ENCODE data around the gene ARPC2. TPM values are rescaled to one million over a fixed set of nuclear protein-coding genes. Genes with fewer than 3 reads are reported as not detected.

Gene ARPC2
- total and polyA plus RNA-seq, 10 of the 15 experiments (the other 5 are each of a cell fraction or from before 2014, with no cell fraction given): 440 to 980 (median 709) TPM

- TF ChIP-seq, protein P1, sequence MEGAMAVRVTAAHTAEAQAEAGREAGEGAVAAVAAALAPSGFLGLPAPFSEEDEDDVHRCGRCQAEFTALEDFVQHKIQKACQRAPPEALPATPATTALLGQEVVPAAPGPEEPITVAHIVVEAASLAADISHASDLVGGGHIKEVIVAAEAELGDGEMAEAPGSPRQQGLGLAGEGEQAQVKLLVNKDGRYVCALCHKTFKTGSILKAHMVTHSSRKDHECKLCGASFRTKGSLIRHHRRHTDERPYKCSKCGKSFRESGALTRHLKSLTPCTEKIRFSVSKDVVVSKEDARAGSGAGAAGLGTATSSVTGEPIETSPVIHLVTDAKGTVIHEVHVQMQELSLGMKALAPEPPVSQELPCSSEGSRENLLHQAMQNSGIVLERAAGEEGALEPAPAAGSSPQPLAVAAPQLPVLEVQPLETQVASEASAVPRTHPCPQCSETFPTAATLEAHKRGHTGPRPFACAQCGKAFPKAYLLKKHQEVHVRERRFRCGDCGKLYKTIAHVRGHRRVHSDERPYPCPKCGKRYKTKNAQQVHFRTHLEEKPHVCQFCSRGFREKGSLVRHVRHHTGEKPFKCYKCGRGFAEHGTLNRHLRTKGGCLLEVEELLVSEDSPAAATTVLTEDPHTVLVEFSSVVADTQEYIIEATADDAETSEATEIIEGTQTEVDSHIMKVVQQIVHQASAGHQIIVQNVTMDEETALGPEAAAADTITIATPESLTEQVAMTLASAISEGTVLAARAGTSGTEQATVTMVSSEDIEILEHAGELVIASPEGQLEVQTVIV (IDR thresholded peaks at IDR 0.05; ENCODE audit: borderline replicate concordance, partially characterized antibody): no peak
- TF ChIP-seq TARDBP (IDR thresholded peaks at IDR 0.05; ENCODE audit: borderline replicate concordance) (no peak), SIX5 (IDR thresholded peaks at IDR 0.05; ENCODE audit: low read depth, low read length, severe bottlenecking) (no peak), RCOR1 (conservative IDR thresholded peaks at IDR 0.05; ENCODE audit: low read depth, low read length) (no peak), PBX3 (IDR thresholded peaks at IDR 0.05; ENCODE audit: insufficient replicate concordance, low read depth, low read length) (no peak), HDAC2 (IDR thresholded peaks at IDR 0.05) (no peak), CBFB (IDR thresholded peaks at IDR 0.05; ENCODE audit: low read depth) (no peak), PAX8 (IDR thresholded peaks at IDR 0.05) (no peak), PRDM15 (CRISPR knock-in tag; IDR thresholded peaks at IDR 0.05) (no peak), SMAD1 (IDR thresholded peaks at IDR 0.05; ENCODE audit: low read depth, partially characterized antibody) (no peak), POU2F2 (IDR thresholded peaks at IDR 0.05; ENCODE audit: borderline replicate concordance, low read depth, low read length) (peak; percentile 95), SKIL (IDR thresholded peaks at IDR 0.05; ENCODE audit: low read depth, poor library complexity, severe bottlenecking) (no peak), ZNF24 (IDR thresholded peaks at IDR 0.05) (no peak), ZNF592 (IDR thresholded peaks at IDR 0.05) (no peak), SP1 (IDR thresholded peaks at IDR 0.05; ENCODE audit: low read depth, low read length) (no peak)
These were observed 1.5 kb downstream of the ARPC2 start (continued) for GRCh38 chr2:218218268-218219185.

Measured in GM12878 (cell line).